GM12875 (cell line): Measurements from ENCODE around the gene TBP.
"Not testable (repeated sequence)": the region's sequence is repeated elsewhere in the genome, so short reads cannot be mapped to it uniquely, and the experiment has no call there.

Source experiments
- H3K4me3 ChIP-seq: one replicate; pipeline ENCODE4 v1.5.1; 2011; ENCODE audit warnings: low read depth, low read length, control low read depth
- CTCF ChIP-seq: IDR thresholded peaks from 2 replicates; pipeline ENCODE4 v1.5.1; 2011; ENCODE audit warnings: low read depth, mild to moderate bottlenecking, control low read depth, inconsistent platforms, low read length, moderate library complexity, borderline replicate concordance; ENCODE audit not compliant: insufficient read depth

The TBP gene

GRCh38 chr6:170554013-170554795 lies at the start of gene TBP:
TSS of gene TBP (plus strand) at chr6:170554369. CDS start at chr6:170557030, 2,661 bp downstream.
- peak within 1 kb of the TSS; percentile 74 for H3K4me3 ChIP-seq
- no peak for TF ChIP-seq CTCF

- TF ChIP-seq CTCF: no peak
- H3K4me3 ChIP-seq: no peak overlapping the region
These were observed 49.7 kb upstream of the TBP start for GRCh38 chr6:170504479-170504878.

GRCh38 chr6:170505306-170505705 lies 48.9 kb upstream of the TBP start:
- no peak for TF ChIP-seq CTCF
- H3K4me3 ChIP-seq: no peak overlapping the region

GRCh38 chr6:170506446-170506845 lies 47.7 kb upstream of the TBP start:
- no peak overlapping the region for H3K4me3 ChIP-seq
- no peak for TF ChIP-seq CTCF

GRCh38 chr6:170507728-170508127 lies 46.4 kb upstream of the TBP start:
- not testable (repeated sequence) for H3K4me3 ChIP-seq

- not testable (repeated sequence) for H3K4me3 ChIP-seq
These were observed 45.9 kb upstream of the TBP start for GRCh38 chr6:170508275-170508674.

- not testable (repeated sequence) for H3K4me3 ChIP-seq
These were observed 45.1 kb upstream of the TBP start for GRCh38 chr6:170508892-170509722.

GRCh38 chr6:170509723-170510018 lies 44.5 kb upstream of the TBP start:
- no peak overlapping the region for H3K4me3 ChIP-seq
- TF ChIP-seq CTCF: no peak
